Stimulated activated CD8-positive, alpha-beta memory T cell treated with anti-CD3 and anti-CD28 coated beads, Interleukin-7, amount 100 ng/mL, for 24 hours (primary cell): ENCODE data around the gene NLGN4X.
"Not testable (repeated sequence)": the region's sequence is repeated elsewhere in the genome, so short reads cannot be mapped to it uniquely, and the experiment has no call there.

Source experiments
- DNase-seq: peaks from one replicate; pipeline ENCODE4 v3.0.0-alpha.2; 2020; ENCODE audit warnings: low read depth

Gene NLGN4X

GRCh38 chrX:6005856-6006255 lies 222.8 kb downstream of the NLGN4X start:
- DNase-seq = no peak

- DNase-seq = no peak
Observed at GRCh38 chrX:6004529-6004928, 224.1 kb downstream of the NLGN4X start.

- DNase-seq = no peak
Observed at GRCh38 chrX:6002056-6002455, 226.6 kb downstream of the NLGN4X start.

- no peak for DNase-seq
Observed at GRCh38 chrX:5998901-5999300, 229.8 kb downstream of the NLGN4X start.

- DNase-seq = no peak
Observed at GRCh38 chrX:5998456-5998855, 230.2 kb downstream of the NLGN4X start.

- DNase-seq = no peak
Observed at GRCh38 chrX:5991393-5991792, 237.3 kb downstream of the NLGN4X start.

GRCh38 chrX:5979338-5979737 lies 249.3 kb downstream of the NLGN4X start:
- DNase-seq = no peak

- no peak for DNase-seq
Observed at GRCh38 chrX:5976332-5976731, 252.3 kb downstream of the NLGN4X start.

GRCh38 chrX:5971300-5971699 lies 257.4 kb downstream of the NLGN4X start:
- no peak for DNase-seq

- DNase-seq = no peak
Observed at GRCh38 chrX:5965406-5965805, 263.3 kb downstream of the NLGN4X start.

GRCh38 chrX:5959286-5959685 lies 269.4 kb downstream of the NLGN4X start:
- no peak for DNase-seq

- DNase-seq = no peak
Observed at GRCh38 chrX:5958523-5958922, 270.1 kb downstream of the NLGN4X start.

- DNase-seq = no peak
Observed at GRCh38 chrX:5957506-5957905, 271.2 kb downstream of the NLGN4X start.

GRCh38 chrX:5936438-5936837 lies 292.2 kb downstream of the NLGN4X start:
- no peak for DNase-seq

GRCh38 chrX:5928224-5928623 lies 300.4 kb downstream of the NLGN4X start:
- DNase-seq = no peak

GRCh38 chrX:5916945-5917344 lies 311.7 kb downstream of the NLGN4X start:
- DNase-seq = no peak

GRCh38 chrX:5915783-5916182 lies 312.9 kb downstream of the NLGN4X start:
- DNase-seq = no peak

- no peak for DNase-seq
Observed at GRCh38 chrX:5907207-5907606, 321.5 kb downstream of the NLGN4X start.

GRCh38 chrX:5903586-5904190 lies 325.0 kb downstream of the NLGN4X start:
- not testable (repeated sequence) for DNase-seq

- DNase-seq = no peak
Observed at GRCh38 chrX:5898463-5898862, 330.2 kb downstream of the NLGN4X start.

- DNase-seq = no peak
Observed at GRCh38 chrX:5891378-5891777, 337.3 kb downstream of the NLGN4X start.

GRCh38 chrX:5876984-5877596 lies 351.6 kb downstream of the NLGN4X start:
- no peak for DNase-seq

GRCh38 chrX:5870238-5870637 lies 358.4 kb downstream of the NLGN4X start:
- DNase-seq = no peak

GRCh38 chrX:5869786-5870185 lies 358.9 kb downstream of the NLGN4X start:
- no peak for DNase-seq
